Gastrocnemius medialis (tissue), 4 donors: Measurements from ENCODE around the gene LDLRAD3. TPM values are rescaled to one million over a fixed set of nuclear protein-coding genes. Genes with fewer than 3 reads are reported as not detected.

Experiments
- ATAC-seq, 2 donors: fragments of 150-250 bp; one replicate each; pipeline ENCODE4 v1.9.1; 2016
- DNase-seq, 2 donors: peaks; one replicate each; pipeline ENCODE4 v3.0.0-alpha.2; 2019
- H3K27ac ChIP-seq, 4 donors: fragments of 200-600 bp; sonication (generic); 1 replicate in 1 of 4; 2 replicates in 3 of 4; pipeline ENCODE4 v1.5.1; 2016 to 2018; ENCODE audit warnings: mild to moderate bottlenecking in 2 of 4, moderate library complexity in 1 of 4
- H3K27me3 ChIP-seq, 3 donors: fragments of 200-600 bp; sonication (generic) in 2 of 3; 1 replicate in 1 of 3; 2 replicates in 2 of 3; pipeline versions ENCODE4 v1.5.1 to v1.6.0; 2016 to 2019; ENCODE audit warnings: mild to moderate bottlenecking in 1 of 3, moderate library complexity in 1 of 3
- H3K36me3 ChIP-seq, 2 donors: fragments of 200-600 bp; sonication (generic) in 1 of 2; one replicate each; pipeline ENCODE4 v1.5.1; 2017 to 2018
- H3K4me1 ChIP-seq, 2 donors: fragments of 200-600 bp; sonication (generic) in 1 of 2; one replicate each; pipeline ENCODE4 v1.5.1; 2016 to 2017; ENCODE audit warnings: mild to moderate bottlenecking in 2 of 2
- H3K4me3 ChIP-seq, 4 donors: fragments of 200-600 bp; sonication (generic) in 3 of 4; 1 replicate in 1 of 4; 2 replicates in 3 of 4; pipeline ENCODE4 v1.5.1; 2016 to 2019; ENCODE audit warnings: mild to moderate bottlenecking in 2 of 4
- H3K9me3 ChIP-seq, 3 donors: fragments of 200-600 bp; sonication (generic) in 2 of 3; 1 replicate in 1 of 3; 2 replicates in 2 of 3; pipeline ENCODE4 v1.5.1; 2016 to 2019
- CTCF ChIP-seq, 5 experiments: fragments of 450-650 bp in 3 of 5; fragments of 200-600 bp in 2 of 5; sonication (generic) in 2 of 5; IDR thresholded peaks in 4 of 5; conservative IDR thresholded peaks in 1 of 5; 1 replicate in 4 of 5; 2 replicates in 1 of 5; pipeline ENCODE4 v1.5.1; 2016 to 2019; ENCODE audit warnings: antibody characterized with exemption in 5 of 5, mild to moderate bottlenecking in 3 of 5, moderate library complexity in 3 of 5
- POLR2A ChIP-seq, 2 donors: fragments of 450-650 bp; IDR thresholded peaks; one replicate each; pipeline ENCODE4 v1.6.1; 2017; ENCODE audit warnings: antibody characterized with exemption in 2 of 2, mild to moderate bottlenecking in 2 of 2, moderate library complexity in 2 of 2
- in situ Hi-C, 4 donors: fragments of 200-750 bp; cut with MboI; loops; one replicate each; pipeline versions ENCODE4 v1.15.0 to v1.8.0; 2017; ENCODE audit warnings: low sequenced_read_pairs in 4 of 4
- intact Hi-C: fragments of 100-400 bp; cut with DNase I; formaldehyde crosslinking; loops from one replicate; pipeline ENCODE4 v1.15.1; 2023; ENCODE audit warnings: low total_unique reads
- total RNA-seq, 4 donors: library from RNA; depleted of rRNA; stranded (reverse); fragments of >200 nt; gene quantifications; one replicate each; pipeline versions ENCODE4 v1.1.0 to v1.2.3, GENCODE V29; 2016

LDLRAD3 gene
- total RNA-seq, 4 donors from 2014 or later = 6.1 to 12.8 (median 11.8) TPM

GRCh38 chr11:36270701-36271100 is 326.8 kb downstream of the LDLRAD3 start:
- intact Hi-C loops = no loop called here
- ATAC-seq = no peak
- no peak for DNase-seq
- Histone ChIP-seq H3K36me3 (peaks cover 2 to 47% of the 10 kb centered on the region in 2 donors), H3K4me3 (no peak overlapping the region), H3K27me3 (no peaks in the 10 kb centered on the region), H3K9me3 (no peaks in the 10 kb centered on the region), H3K27ac (no peak overlapping the region), H3K4me1 (no peaks in the 10 kb centered on the region)
- in situ Hi-C loops = loop anchor here (25.0 kb wide), 3 partner anchors 233 to 458 kb away; no protein-coding TSS in a partner anchor
- TF ChIP-seq POLR2A (IDR thresholded peaks at IDR 0.05) (no peak), CTCF (IDR thresholded peaks at IDR 0.05 in 4 of 5, conservative IDR thresholded peaks at IDR 0.05 in 1 of 5) (no peak)

- ATAC-seq (no peak), DNase-seq (no peak)
- no peak overlapping the region for H3K27ac ChIP-seq
- no peak overlapping the region for H3K4me3 ChIP-seq
- no peaks in the 10 kb centered on the region for H3K4me1 ChIP-seq
- in situ Hi-C loops (loop anchor here (25.0 kb wide), 3 partner anchors 235 to 460 kb away; no protein-coding TSS in a partner anchor), intact Hi-C loops (no loop called here)
- no peaks in the 10 kb centered on the region for H3K27me3 ChIP-seq
- peaks cover 2 to 53% of the 10 kb centered on the region in 2 donors for H3K36me3 ChIP-seq
- TF ChIP-seq CTCF (IDR thresholded peaks at IDR 0.05 in 4 of 5, conservative IDR thresholded peaks at IDR 0.05 in 1 of 5) (no peak), POLR2A (IDR thresholded peaks at IDR 0.05) (no peak)
- H3K9me3 ChIP-seq = no peaks in the 10 kb centered on the region
Observed at GRCh38 chr11:36271794-36272407, 328.0 kb downstream of the LDLRAD3 start.

- peaks cover 2 to 53% of the 10 kb centered on the region in 2 donors for H3K36me3 ChIP-seq
- intact Hi-C loops (no loop called here), in situ Hi-C loops (loop anchor here (25.0 kb wide), 3 partner anchors 236 to 461 kb away; no protein-coding TSS in a partner anchor)
- H3K27me3 ChIP-seq = no peaks in the 10 kb centered on the region
- H3K4me3 ChIP-seq = no peak overlapping the region
- no peaks in the 10 kb centered on the region for H3K4me1 ChIP-seq
- TF ChIP-seq POLR2A (IDR thresholded peaks at IDR 0.05) (no peak), CTCF (IDR thresholded peaks at IDR 0.05 in 4 of 5, conservative IDR thresholded peaks at IDR 0.05 in 1 of 5) (no peak)
- no peak overlapping the region for H3K27ac ChIP-seq
- no peaks in the 10 kb centered on the region for H3K9me3 ChIP-seq
- DNase-seq (no peak), ATAC-seq (no peak)
Observed at GRCh38 chr11:36273110-36273509, 329.2 kb downstream of the LDLRAD3 start.

GRCh38 chr11:36274414-36274813 is 330.6 kb downstream of the LDLRAD3 start:
- in situ Hi-C loops (loop anchor here (25.0 kb wide), 3 partner anchors 237 to 462 kb away; no protein-coding TSS in a partner anchor), intact Hi-C loops (no loop called here)
- no peak overlapping the region for H3K4me3 ChIP-seq
- no peak for ATAC-seq
- H3K4me1 ChIP-seq = peaks cover 4 to 6% of the 10 kb centered on the region in 2 donors
- H3K36me3 ChIP-seq = peaks cover 2 to 59% of the 10 kb centered on the region in 2 donors
- no peak overlapping the region for H3K27ac ChIP-seq
- DNase-seq = no peak
- H3K9me3 ChIP-seq = no peaks in the 10 kb centered on the region
- no peaks in the 10 kb centered on the region for H3K27me3 ChIP-seq
- no peak for TF ChIP-seq POLR2A (IDR thresholded peaks at IDR 0.05)
- TF ChIP-seq CTCF (IDR thresholded peaks at IDR 0.05 in 4 of 5, conservative IDR thresholded peaks at IDR 0.05 in 1 of 5) = no peak
